Measurements from ENCODE around the gene TPM2.

TPM2 gene

GRCh38 chr9:35718721-35719511 is 29.2 kb upstream of the TPM2 start:
- DNase-seq (ENCODE audit: low read depth) = no peak

- no peak for DNase-seq (ENCODE audit: low read depth)
Observed at GRCh38 chr9:35717132-35717870, 27.6 kb upstream of the TPM2 start.

GRCh38 chr9:35716230-35716629 is 26.5 kb upstream of the TPM2 start:
- no peak for DNase-seq (ENCODE audit: low read depth)

- DNase-seq (ENCODE audit: low read depth) = no peak
Observed at GRCh38 chr9:35714579-35715252, 25.0 kb upstream of the TPM2 start.

- no peak for DNase-seq (ENCODE audit: low read depth)
Observed at GRCh38 chr9:35714123-35714522, 24.4 kb upstream of the TPM2 start.

GRCh38 chr9:35713578-35713977 is 23.9 kb upstream of the TPM2 start:
- DNase-seq (ENCODE audit: low read depth) = no peak

- no peak for DNase-seq (ENCODE audit: low read depth)
Observed at GRCh38 chr9:35712762-35713400, 23.2 kb upstream of the TPM2 start.

- no peak for DNase-seq (ENCODE audit: low read depth)
Observed at GRCh38 chr9:35711501-35712428, 22.0 kb upstream of the TPM2 start.

GRCh38 chr9:35710818-35711500 is 21.2 kb upstream of the TPM2 start:
- no peak for DNase-seq (ENCODE audit: low read depth)

GRCh38 chr9:35708146-35708545 is 18.4 kb upstream of the TPM2 start:
- DNase-seq (ENCODE audit: low read depth) = no peak

- DNase-seq (ENCODE audit: low read depth) = no peak
Observed at GRCh38 chr9:35706951-35707350, 17.2 kb upstream of the TPM2 start.

- no peak for DNase-seq (ENCODE audit: low read depth)
Observed at GRCh38 chr9:35705836-35706430, 16.2 kb upstream of the TPM2 start.

- DNase-seq (ENCODE audit: low read depth) = no peak
Observed at GRCh38 chr9:35705372-35705771, 15.6 kb upstream of the TPM2 start.

GRCh38 chr9:35703906-35704672 is 14.4 kb upstream of the TPM2 start:
- no peak for DNase-seq (ENCODE audit: low read depth)

- DNase-seq (ENCODE audit: low read depth) = no peak
Observed at GRCh38 chr9:35702696-35703095, 13.0 kb upstream of the TPM2 start.

- no peak for DNase-seq (ENCODE audit: low read depth)
Observed at GRCh38 chr9:35700942-35701341, 11.2 kb upstream of the TPM2 start.

- no peak for DNase-seq (ENCODE audit: low read depth)
Observed at GRCh38 chr9:35700031-35700430, 10.3 kb upstream of the TPM2 start.

- no peak for DNase-seq (ENCODE audit: low read depth)
Observed at GRCh38 chr9:35698231-35698630, 8.5 kb upstream of the TPM2 start.

- DNase-seq (ENCODE audit: low read depth) = no peak
Observed at GRCh38 chr9:35697486-35697885, 7.8 kb upstream of the TPM2 start.
